Caco-2 (cell line): ENCODE results near the gene FAM9B. TPM values are rescaled to one million over a fixed set of nuclear protein-coding genes. Genes with fewer than 3 reads are reported as not detected.

ENCODE experiments used
- BruUV-seq: library from RNA; stranded (reverse); fragments of 400-500 nt; replicated peaks from 2 replicates; lab custom pipeline; 2021; lab: Mats Ljungman, UMichigan
- CTCF ChIA-PET: fragments of 300-600 bp; sonication (Branson Sonifier 250); formaldehyde crosslinking; loops from one replicate; lab custom pipeline; 2022; ENCODE audit warnings: antibody characterized with exemption; lab: Charles Lee
- POLR2A ChIA-PET: fragments of 300-600 bp; sonication (Branson Sonifier 250); formaldehyde crosslinking; loops from one replicate; lab custom pipeline; 2022; ENCODE audit warnings: antibody characterized with exemption; lab: Charles Lee
- DNase-seq, 2 experiments: peaks; one replicate each; pipeline versions ENCODE4 v3.0.0 to v3.0.0-alpha.2; 2020 to 2022
- H3K27me3 ChIP-seq: replicated peaks from 2 replicates; pipeline ENCODE4 v1.6.0; 2011; ENCODE audit warnings: low read length; ENCODE audit not compliant: control insufficient read depth, insufficient read depth
- H3K36me3 ChIP-seq: 2 replicates; pipeline ENCODE4 v1.5.1; 2011; ENCODE audit warnings: low read length; ENCODE audit not compliant: control insufficient read depth, insufficient read depth
- H3K4me1 ChIP-seq: fragments of 250-450 bp; sonication (Bioruptor Pico); 2 replicates; pipeline ENCODE4 v1.5.1; 2020; ENCODE audit warnings: mild to moderate bottlenecking
- H3K4me3 ChIP-seq: 2 replicates; pipeline ENCODE4 v1.5.1; 2011; ENCODE audit warnings: low read depth, mild to moderate bottlenecking, control low read depth, low read length
- H3K9me3 ChIP-seq: fragments of 250-450 bp; sonication (Bioruptor Pico); 2 replicates; pipeline ENCODE4 v1.5.1; 2020; ENCODE audit warnings: mild to moderate bottlenecking, moderate library complexity
- H3K27ac Mint-ChIP-seq: one replicate; pipeline ENCODE4 v1.8.0; 2022; ENCODE audit warnings: mixed read lengths; ENCODE audit not compliant: unreplicated experiment
- H3K27me3 Mint-ChIP-seq: one replicate; pipeline ENCODE4 v1.8.0; 2022; ENCODE audit warnings: mixed read lengths; ENCODE audit not compliant: insufficient read depth, unreplicated experiment
- H3K36me3 Mint-ChIP-seq: one replicate; pipeline ENCODE4 v1.8.0; 2022; ENCODE audit warnings: mild to moderate bottlenecking, mixed read lengths; ENCODE audit not compliant: insufficient read depth, unreplicated experiment
- H3K4me1 Mint-ChIP-seq: one replicate; pipeline ENCODE4 v1.8.0; 2022; ENCODE audit warnings: low read depth, mixed read lengths; ENCODE audit not compliant: unreplicated experiment
- H3K4me3 Mint-ChIP-seq: one replicate; pipeline ENCODE4 v1.8.0; 2022; ENCODE audit warnings: mild to moderate bottlenecking, moderate library complexity, mixed read lengths; ENCODE audit not compliant: unreplicated experiment
- H3K9me3 Mint-ChIP-seq: one replicate; pipeline ENCODE4 v1.8.0; 2022; ENCODE audit warnings: mixed read lengths; ENCODE audit not compliant: unreplicated experiment
- CTCF ChIP-seq, 2 experiments: fragments of 200-600 bp in 1 of 2; IDR thresholded peaks; 1 replicate in 1 of 2; 2 replicates in 1 of 2; pipeline versions ENCODE4 v1.5.1 to v1.8.0; 2011 to 2022; ENCODE audit warnings: antibody characterized with exemption in 1 of 2, control low read depth in 1 of 2, inconsistent platforms in 1 of 2, low read depth in 1 of 2, low read length in 1 of 2, mild to moderate bottlenecking in 1 of 2, moderate library complexity in 1 of 2; ENCODE audit not compliant: insufficient read depth in 1 of 2, severe bottlenecking in 1 of 2, unreplicated experiment in 1 of 2
- intact Hi-C: fragments of 100-400 bp; cut with micrococcal nuclease; formaldehyde crosslinking; loops from one replicate; pipeline ENCODE4 v1.10.0; 2022; ENCODE audit not compliant: unreplicated experiment
- total RNA-seq: library from RNA; stranded (reverse); gene quantifications from 2 replicates; pipeline ENCODE4 v1.2.3, GENCODE V29; 2022

The FAM9B gene
- total RNA-seq, 1 experiment from 2014 or later = not detected

DNA sequence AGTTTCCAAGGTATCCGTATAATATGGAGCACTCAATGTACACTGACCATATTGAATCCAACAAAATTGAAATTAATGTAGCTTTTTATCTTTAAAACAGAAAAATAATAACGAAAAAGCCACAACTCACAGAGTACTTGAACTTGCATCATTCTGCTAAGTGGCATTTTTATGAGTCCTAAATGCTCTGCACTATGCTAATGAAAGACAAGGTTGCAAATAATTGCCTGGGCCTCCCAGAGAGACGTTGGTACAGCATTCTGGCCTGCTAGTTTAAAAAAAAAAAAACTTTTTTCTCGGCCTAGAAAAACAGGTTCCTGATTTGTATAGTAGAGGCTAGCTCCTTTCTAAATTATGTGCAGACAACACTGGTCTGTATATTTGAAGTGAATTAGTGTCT lies 4.3 kb upstream of the FAM9B start:
- Mint-ChIP-seq H3K9me3 (no peaks in the 10 kb centered on the region), H3K27me3 (no peaks in the 10 kb centered on the region), H3K4me3 (no peak overlapping the region), H3K36me3 (no peaks in the 10 kb centered on the region), H3K27ac (no peak overlapping the region), H3K4me1 (no peaks in the 10 kb centered on the region)
- TF ChIP-seq CTCF (IDR thresholded peaks at IDR 0.05; ENCODE audit: insufficient read depth in 1 of 2, low read depth in 1 of 2, low read length in 1 of 2, severe bottlenecking in 1 of 2, unreplicated experiment in 1 of 2) = no peak
- Histone ChIP-seq H3K4me3 (no peak overlapping the region), H3K9me3 (no peaks in the 10 kb centered on the region), H3K36me3 (no peaks in the 10 kb centered on the region), H3K27me3 (no peaks in the 10 kb centered on the region), H3K4me1 (no peaks in the 10 kb centered on the region)
- CTCF ChIA-PET = no interaction called here
- BruUV-seq = no TSS peak
- POLR2A ChIA-PET = no interaction called here
- DNase-seq = no peak
- intact Hi-C loops = no loop called here

DNA sequence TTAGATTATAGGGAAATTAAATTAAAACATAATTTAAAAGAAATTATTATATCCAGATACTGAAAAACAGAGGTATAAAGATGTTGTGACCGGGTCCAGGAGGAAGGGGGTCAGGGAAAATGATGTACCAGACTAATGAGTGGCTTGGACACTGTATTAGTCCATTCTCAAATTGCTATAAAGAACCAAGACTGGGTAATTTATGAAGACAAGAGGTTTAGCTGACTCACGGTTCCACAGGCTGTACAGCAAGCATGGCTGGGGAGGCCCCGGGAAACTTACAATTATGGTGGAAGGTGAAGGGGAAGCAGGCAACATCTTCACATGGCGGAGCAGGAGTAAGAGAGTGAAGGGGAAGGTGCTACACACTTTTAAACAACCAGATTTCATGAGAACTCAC lies 3.4 kb upstream of the FAM9B start:
- intact Hi-C loops = no loop called here
- no peaks in the 10 kb centered on the region for H3K4me1 Mint-ChIP-seq

DNA sequence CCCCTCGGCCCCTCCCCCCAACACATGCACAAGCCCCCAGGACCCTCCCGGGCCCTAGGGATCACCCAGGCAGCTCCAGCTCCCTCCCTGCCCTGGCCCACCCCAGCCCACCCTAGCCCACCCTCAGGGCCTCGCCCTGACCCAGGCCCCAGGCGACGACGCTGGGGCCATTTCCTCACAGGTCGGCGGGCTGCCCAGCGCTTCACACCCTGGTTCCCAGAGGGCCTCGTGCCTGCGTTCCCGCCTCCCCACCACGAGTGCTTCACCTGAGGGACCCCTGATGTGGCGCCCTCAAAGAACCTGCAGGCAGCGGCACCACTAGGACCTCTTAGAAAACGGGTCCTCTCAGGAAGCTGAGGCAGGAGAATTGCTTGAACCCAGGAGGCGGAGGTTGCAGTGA lies 341 bp downstream of the FAM9B start:
- POLR2A ChIA-PET = no interaction called here
- no peak for DNase-seq
- intact Hi-C loops = no loop called here
- no peaks in the 10 kb centered on the region for H3K4me1 ChIP-seq
- CTCF ChIA-PET = no interaction called here
- no peak for TF ChIP-seq CTCF (IDR thresholded peaks at IDR 0.05; ENCODE audit: insufficient read depth in 1 of 2, low read depth in 1 of 2, low read length in 1 of 2, severe bottlenecking in 1 of 2, unreplicated experiment in 1 of 2)
- H3K9me3 Mint-ChIP-seq = no peaks in the 10 kb centered on the region
- no peak overlapping the region for H3K4me3 Mint-ChIP-seq
- H3K27ac Mint-ChIP-seq = no peak overlapping the region
- no peaks in the 10 kb centered on the region for H3K36me3 Mint-ChIP-seq
- H3K27me3 Mint-ChIP-seq = peaks cover 2% of the 10 kb centered on the region
- BruUV-seq = no TSS peak
- no peaks in the 10 kb centered on the region for H3K4me1 Mint-ChIP-seq
- no peaks in the 10 kb centered on the region for H3K36me3 ChIP-seq
- no peak overlapping the region for H3K4me3 ChIP-seq
- no peaks in the 10 kb centered on the region for H3K9me3 ChIP-seq
- H3K27me3 ChIP-seq = no peaks in the 10 kb centered on the region

More for the DNA sequence above, 3.4 kb upstream of the FAM9B start:
- Histone ChIP-seq H3K4me1 (no peaks in the 10 kb centered on the region), H3K4me3 (no peak overlapping the region), H3K27me3 (no peaks in the 10 kb centered on the region), H3K9me3 (no peaks in the 10 kb centered on the region), H3K36me3 (no peaks in the 10 kb centered on the region)
- Mint-ChIP-seq H3K27me3 (no peaks in the 10 kb centered on the region), H3K27ac (no peak overlapping the region), H3K4me3 (no peak overlapping the region), H3K9me3 (no peaks in the 10 kb centered on the region), H3K36me3 (no peaks in the 10 kb centered on the region)
- no TSS peak for BruUV-seq
- TF ChIP-seq CTCF (IDR thresholded peaks at IDR 0.05; ENCODE audit: insufficient read depth in 1 of 2, low read depth in 1 of 2, low read length in 1 of 2, severe bottlenecking in 1 of 2, unreplicated experiment in 1 of 2) = no peak
- DNase-seq = no peak
- CTCF ChIA-PET = no interaction called here
- POLR2A ChIA-PET = no interaction called here
